ENCODE data around the gene ASCL5.

DNA sequence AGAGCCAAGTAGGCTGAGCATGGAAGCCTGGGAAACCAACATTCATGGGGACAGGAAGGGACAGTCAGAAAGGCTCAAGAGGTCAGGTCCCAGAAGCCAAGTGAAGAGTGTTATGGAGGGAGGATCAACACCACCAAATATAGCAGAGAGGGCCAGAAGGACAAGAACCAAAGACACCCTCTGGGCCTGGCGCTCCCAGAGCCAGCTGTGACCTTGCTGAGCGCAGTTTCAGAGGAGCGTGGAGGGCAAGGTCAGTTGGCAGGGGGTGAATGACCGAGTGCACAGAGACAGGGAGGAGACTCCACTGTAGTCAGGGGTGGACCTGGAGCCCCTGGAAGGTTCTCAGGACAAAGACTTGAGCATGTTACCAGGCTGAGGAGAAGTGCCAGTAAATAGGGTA, 4.4 kb upstream of the ASCL5 start:
- TF ChIP-seq, protein P1, sequence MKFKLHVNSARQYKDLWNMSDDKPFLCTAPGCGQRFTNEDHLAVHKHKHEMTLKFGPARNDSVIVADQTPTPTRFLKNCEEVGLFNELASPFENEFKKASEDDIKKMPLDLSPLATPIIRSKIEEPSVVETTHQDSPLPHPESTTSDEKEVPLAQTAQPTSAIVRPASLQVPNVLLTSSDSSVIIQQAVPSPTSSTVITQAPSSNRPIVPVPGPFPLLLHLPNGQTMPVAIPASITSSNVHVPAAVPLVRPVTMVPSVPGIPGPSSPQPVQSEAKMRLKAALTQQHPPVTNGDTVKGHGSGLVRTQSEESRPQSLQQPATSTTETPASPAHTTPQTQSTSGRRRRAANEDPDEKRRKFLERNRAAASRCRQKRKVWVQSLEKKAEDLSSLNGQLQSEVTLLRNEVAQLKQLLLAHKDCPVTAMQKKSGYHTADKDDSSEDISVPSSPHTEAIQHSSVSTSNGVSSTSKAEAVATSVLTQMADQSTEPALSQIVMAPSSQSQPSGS (CRISPR knock-in tag; IDR thresholded peaks at IDR 0.05; ENCODE audit: borderline replicate concordance, low read depth): no peak
- TF ChIP-seq ZNF281 (CRISPR knock-in tag; IDR thresholded peaks at IDR 0.05): no peak
- TF ChIP-seq, protein P2, sequence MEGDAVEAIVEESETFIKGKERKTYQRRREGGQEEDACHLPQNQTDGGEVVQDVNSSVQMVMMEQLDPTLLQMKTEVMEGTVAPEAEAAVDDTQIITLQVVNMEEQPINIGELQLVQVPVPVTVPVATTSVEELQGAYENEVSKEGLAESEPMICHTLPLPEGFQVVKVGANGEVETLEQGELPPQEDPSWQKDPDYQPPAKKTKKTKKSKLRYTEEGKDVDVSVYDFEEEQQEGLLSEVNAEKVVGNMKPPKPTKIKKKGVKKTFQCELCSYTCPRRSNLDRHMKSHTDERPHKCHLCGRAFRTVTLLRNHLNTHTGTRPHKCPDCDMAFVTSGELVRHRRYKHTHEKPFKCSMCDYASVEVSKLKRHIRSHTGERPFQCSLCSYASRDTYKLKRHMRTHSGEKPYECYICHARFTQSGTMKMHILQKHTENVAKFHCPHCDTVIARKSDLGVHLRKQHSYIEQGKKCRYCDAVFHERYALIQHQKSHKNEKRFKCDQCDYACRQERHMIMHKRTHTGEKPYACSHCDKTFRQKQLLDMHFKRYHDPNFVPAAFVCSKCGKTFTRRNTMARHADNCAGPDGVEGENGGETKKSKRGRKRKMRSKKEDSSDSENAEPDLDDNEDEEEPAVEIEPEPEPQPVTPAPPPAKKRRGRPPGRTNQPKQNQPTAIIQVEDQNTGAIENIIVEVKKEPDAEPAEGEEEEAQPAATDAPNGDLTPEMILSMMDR (IDR thresholded peaks at IDR 0.05): no peak
- no peak for TF ChIP-seq AFF4 (CRISPR knock-in tag; IDR thresholded peaks at IDR 0.05; ENCODE audit: borderline replicate concordance)

Measured in WTC11 (cell line).